Right ventricle myocardium inferior (tissue), 1 donor: ENCODE measurements around the gene SELENOW. TPM values are rescaled to one million over a fixed set of nuclear protein-coding genes. Genes with fewer than 3 reads are reported as not detected.
A peak's percentile ranks its signal among the peaks of the same experiment; 100 is the strongest.
"Not testable (repeated sequence)": the region's sequence is repeated elsewhere in the genome, so short reads cannot be mapped to it uniquely, and the experiment has no call there.

Experiments used
- ATAC-seq: fragments of 200-7000 bp; cut with Tn5 transposase; one replicate; pipeline ENCODE4 v1.9.1; 2020; ENCODE audit warnings: mild to moderate bottlenecking, moderate library complexity
- DNase-seq: peaks from one replicate; pipeline ENCODE4 v3.0.0; 2021; ENCODE audit errors: missing footprints
- intact Hi-C: fragments of 100-400 bp; cut with DNase I; formaldehyde crosslinking; loops from one replicate; pipeline ENCODE4 v1.11.0; 2022
- total RNA-seq: library from RNA; stranded (reverse); fragmentation: NEBNext Ultra II Directional; extraction: Animal tissue kit (Norgen Biotek cat#: 25700); gene quantifications from one replicate; pipeline ENCODE4 v1.2.1, GENCODE V29; 2021
- donor health status: DM: no; HTN: yes; CAD: no; lungs with severe emphysema.

SELENOW gene
- total RNA-seq, 1 donor from 2014 or later = 1,425 TPM

DNA sequence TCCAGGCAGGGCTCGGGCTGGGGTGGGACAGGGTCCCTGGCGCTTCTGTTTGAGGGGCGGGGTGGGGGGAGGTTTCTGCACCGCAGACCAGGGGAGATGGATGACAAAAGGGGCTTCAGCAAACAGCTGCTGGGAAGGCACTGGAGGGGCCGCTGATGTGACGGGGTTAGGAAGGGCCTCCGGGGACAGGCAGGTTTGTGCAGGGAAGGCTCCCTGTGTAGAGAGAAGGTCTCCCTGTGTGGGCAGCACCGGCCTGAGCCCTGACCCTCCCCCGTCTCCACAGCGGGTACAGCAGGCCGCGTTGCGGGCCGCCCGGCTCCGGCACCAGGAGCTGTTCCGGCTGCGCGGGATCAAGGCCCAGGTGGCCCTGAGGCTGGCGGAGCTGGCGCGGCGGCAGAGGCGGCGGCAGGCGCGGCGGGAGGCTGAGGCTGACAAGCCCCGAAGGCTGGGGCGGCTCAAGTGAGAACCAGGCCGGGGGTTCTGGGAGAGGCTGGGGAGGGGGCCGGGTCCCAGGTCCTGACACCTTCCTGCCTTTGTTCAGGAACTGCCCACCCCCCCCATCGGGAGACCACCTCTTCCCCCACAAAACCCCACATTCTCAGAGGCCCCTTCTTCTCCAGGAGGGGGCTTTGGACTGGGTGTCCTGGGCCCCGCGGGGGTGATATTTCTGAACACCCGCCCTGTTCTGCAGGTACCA, 23.3 kb upstream of the SELENOW start:
- peak; percentile 55 for DNase-seq
- no peak for ATAC-seq
- intact Hi-C loops = no loop called here

DNA sequence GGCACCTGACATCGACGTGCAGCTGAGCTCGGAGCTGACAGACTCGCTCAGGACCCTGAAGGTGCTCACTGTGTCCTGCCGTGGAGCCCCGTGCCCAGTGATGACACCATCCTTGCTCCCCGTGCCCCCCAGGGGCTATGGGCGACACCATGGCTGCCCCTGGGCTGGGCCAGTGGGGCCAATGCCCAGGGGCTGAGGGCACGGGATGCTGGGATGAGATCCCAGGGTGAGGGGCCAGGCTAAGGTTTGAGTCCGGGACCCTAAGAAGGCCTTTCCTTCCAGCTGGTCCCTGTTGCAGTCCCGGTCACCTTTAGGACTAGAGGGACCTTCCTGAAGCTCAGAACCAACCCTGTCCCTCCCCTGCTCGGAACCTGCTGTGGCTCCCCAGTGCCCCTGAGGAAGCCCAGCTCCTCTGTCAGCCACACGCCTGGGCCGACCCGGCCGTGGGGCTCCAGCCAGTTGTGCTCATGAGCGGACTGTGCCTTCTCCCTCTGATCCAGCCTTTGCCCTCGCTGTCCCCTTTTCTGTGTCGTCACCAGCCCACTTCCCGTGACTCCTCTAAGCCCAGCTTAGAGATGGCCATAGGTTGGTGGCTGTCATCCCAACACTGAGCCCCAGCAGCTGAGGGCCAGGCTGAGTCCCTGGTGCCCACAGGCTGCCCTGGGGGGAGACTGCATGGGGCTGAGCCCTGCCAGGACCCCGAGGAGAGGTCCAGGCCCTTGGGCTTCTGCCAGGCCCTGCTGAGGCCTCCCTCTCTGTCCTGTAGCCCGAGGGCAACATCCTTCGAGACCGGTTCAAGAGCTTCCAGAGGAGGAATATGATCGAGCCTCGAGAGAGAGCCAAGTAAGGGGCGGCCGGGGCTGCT, 22.5 kb upstream of the SELENOW start:
- ATAC-seq = no peak
- intact Hi-C loops = no loop called here
- peak; percentile 33 for DNase-seq

DNA sequence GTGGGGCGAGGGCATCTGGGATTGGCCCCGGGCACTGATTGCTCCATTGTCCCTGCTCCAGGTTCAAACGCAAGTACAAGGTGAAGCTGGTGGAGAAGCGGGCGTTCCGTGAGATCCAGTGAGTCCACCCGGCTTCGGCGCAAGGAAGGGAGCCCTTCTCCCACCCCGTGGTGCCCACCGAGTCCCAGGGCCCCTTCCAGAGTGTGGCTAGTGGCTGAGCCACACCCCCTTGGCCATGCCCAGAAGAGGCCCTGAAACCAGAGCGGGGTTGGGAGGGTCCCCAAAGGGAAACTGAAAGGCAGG, 21.9 kb upstream of the SELENOW start:
- intact Hi-C loops = no loop called here
- DNase-seq = peak; percentile 23
- no peak for ATAC-seq

DNA sequence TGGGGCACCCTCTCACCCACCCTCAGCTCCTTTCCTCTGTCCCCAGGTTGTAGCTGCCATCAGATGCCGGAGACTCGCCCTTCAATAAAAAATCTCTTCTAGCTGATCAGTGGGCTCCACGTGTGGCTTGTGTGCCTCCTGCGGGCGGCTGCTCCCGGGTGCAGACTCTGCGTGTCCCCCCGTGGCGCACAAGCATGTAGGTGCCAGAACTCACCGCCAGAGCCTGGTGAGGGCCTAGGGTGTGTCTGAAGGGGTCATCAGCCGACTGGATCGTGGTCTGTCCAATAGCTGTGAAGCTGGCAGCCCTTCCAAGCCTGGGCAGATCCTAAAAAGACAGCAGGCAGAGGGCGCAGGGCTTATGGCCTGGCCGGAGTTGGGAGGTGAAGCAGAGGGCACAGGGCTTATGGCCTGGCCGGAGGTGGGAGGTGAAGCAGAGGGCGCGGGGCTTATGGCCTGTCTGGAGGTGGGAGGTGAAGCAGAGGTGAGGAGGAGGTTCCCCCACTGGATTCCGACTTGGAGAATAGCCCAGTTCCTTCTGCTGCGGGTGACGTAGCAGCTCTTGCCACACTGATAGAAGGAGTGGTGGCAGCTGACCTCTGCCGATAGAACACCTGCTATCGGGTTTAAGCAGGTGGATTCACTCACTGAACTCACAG, 21.4 kb upstream of the SELENOW start:
- intact Hi-C loops = no loop called here
- DNase-seq = peak; percentile 45
- no peak for ATAC-seq

DNA sequence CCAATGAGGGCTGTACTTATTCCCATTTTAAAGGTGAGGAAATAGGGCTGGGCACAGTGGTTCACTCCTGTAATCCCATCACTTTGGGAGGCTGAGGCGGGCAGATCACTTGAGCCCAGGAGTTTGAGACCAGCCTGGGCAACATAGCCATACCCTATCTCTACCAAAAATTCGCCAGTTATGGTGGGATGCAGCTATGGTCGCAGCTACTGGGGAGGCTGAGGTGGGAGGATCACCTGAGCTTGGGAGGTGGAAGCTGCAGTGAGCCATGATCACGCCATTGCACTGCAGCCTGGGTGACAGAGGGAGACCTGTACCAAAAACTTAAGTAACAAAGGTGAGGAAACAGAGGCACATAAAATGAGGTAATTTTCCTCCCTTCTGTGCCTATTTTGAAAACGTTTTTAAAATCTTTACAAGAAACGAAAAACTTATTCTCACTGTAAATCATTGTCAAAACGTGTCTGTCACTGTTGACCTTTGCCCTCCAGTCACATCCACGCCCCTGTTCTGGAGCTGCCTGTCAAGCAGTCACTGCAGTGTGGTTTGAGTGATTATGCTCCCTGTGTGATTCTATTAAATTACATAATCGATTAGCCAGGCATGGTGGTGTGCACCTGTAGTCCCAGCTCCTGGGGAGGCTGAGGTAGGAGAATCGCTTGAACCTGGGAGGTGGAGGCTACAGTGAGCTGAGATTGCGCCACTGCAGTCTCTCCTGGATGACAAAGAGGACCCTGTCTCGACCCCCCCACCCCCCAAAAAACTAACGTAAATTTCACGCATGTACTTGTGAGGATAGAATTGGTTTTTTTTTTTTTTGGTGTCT, 20.7 kb upstream of the SELENOW start:
- intact Hi-C loops = no loop called here
- ATAC-seq = no peak
- DNase-seq = peak; percentile 27

DNA sequence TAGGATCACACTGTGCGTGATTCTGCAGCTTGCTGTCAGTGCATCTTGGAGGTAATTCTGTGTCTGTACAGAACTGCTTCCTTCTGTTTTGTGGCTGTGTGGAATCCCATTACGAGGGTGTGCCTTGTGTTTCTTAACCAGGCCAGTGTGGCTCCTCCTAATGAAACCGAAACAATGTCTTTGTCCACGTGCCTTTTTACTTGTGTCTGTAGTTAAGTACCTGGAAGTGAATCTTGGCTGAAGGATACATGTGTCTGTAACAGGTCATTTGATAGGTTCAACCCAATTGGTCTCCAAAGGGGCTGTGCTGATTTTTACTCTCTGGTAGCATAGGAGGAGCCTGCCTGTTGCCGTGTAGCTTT, 20.1 kb upstream of the SELENOW start:
- peak; percentile 17 for DNase-seq
- ATAC-seq = no peak
- intact Hi-C loops = no loop called here

DNA sequence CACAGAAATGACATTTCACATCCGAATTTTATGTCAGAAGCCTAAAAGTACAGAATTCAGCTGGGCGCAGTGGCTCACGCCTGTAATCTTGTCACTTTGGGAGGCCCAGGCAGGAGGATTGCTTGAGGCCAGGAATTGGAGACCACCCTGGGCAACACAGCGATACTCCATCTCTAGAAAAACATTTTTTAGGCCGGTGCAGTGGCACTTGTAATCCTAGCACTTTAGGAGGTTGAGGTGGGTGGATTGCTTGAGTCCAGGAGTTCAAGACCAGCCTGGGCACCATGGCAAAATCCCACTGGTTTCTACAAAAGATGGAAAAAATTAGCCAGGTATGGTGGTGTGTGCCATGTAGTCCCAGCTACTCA, 17.9 kb upstream of the SELENOW start:
- DNase-seq (peak; percentile 5), ATAC-seq (no peak)
- intact Hi-C loops = no loop called here

DNA sequence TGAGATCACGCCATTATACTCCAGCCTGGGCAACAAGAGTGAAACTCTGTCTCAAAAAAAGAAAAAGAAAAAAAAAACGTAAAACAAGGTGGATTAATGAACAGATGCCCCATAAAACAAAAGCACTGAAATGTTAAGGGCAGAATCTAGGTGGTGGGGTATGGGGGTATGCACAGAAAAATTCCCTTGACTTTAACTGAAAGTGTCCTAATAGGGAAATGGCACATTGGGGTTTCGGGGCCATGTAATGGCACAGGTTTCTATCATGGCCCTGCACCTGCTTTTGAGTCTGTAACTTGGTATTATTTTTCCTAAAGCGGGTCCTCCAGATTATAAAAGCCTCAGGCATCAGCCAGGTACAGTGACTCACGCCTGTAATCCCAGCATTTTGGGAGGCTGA, 16.9 kb upstream of the SELENOW start:
- intact Hi-C loops = no loop called here
- no peak for ATAC-seq
- DNase-seq = no peak

DNA sequence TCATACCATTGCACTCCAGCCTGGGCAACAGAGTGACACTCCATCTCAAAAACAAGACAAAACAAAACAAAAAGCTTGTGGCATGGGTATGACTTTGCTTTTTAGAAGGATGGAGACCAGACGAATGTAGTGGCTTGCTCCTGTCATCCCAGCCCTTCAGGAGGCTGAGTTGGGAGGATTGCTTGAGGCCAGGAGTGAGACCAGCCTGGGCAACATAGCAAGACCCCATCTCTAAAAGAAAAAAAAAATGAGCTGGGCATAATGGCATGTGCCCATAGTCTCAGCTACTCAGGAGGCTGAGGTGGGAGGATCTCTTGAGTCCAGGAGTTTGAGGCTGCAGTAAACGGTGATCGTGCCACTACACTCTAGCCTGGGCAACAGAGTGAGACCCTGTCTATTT, 16.4 kb upstream of the SELENOW start:
- DNase-seq = peak; percentile 41
- ATAC-seq = no peak
- intact Hi-C loops = no loop called here

DNA sequence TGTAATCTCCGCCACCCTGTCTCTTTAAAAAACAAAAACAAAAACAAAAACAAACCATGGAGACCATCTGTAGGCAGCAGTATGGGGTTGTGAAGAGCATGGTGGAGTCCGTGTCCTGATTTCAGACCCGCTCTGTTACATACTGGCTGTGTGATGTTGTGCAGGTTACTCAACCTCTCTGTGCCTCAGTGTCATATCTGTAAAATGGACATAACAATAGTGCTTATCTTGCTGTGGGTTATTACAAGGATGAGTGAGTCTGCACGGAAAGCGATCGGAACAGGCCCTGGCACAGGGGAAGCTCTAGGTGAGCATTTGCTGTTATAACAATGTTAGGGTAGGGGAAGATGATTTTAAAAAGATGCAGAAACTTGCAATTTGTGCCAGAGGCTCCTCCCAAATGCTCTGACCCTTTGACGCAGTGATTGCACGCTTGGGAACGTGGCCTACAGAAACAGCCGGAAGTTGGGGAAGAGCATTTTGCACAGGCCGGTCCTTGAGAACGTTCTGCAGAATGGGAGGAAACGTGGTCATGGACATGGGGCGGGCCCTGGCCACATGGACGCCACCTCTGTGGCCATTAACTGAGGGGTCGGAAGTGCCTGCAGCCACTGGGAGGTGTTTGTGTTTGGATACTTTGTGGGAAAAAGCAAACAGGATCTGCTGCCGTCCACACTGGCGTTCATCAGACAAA, 15.7 kb upstream of the SELENOW start:
- ATAC-seq = peak; percentile 40
- peak; percentile 63 for DNase-seq
- intact Hi-C loops = no loop called here

DNA sequence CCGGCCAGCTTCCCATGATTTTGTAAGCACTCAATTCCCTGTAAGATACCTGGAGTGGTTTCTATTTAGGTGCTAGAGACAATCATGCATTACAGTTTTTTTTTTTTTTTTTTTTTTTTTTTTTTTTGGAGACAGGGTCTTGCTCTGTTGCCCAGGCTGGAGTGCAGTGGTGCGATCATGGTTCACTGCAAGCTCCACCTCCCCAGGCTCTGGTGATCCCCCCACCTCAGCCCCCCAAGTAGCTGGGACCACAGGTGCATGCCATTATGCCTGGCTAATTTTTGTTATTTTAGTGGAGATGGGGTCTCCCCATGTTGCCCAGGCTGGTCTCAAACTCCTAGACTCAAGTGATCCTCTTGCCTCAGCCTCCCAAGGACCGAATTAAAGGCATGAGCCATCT, 13.8 kb upstream of the SELENOW start:
- ATAC-seq, intact Hi-C loops: not testable (repeated sequence)
- peak; percentile 46 for DNase-seq

DNA sequence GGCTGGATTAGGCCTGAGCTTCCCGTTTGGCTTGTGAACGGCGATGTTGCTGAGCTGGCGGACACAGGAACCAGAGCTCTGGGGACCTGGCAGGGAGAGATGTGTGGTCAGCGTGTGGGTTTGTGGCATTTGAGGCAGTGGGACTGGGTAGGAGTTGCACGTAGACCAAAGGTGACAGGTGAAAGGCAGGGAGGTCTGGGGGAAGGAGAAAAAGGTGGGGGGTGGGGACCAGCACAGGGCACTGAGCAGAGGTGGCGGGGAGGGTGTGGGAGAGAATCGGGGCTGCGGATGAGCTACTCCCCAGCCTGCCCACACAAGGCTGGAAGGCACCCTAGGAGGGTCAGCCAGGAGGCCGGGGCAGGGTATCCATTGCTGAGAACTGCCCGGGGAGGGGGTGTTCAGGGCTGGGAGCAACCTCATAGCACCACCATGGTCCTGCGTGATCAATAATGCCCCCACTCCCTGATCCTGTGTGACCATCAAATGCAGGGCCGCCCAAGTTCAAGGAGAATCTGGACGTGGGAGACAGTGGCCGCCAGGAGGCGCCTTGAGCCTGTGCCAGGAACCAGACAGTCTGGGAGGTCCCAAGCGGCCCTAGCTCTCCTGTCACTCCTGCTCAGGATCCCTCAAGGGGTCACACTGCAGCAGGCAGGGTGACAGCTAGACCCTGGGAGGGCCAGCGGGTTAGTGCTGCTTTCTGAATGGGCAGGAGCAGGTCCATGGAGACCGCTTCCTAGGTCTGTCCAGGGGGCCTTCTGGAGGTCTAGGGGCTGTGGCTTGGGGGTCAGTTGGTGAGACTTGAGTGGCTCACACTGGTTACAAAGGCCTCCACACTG, 12.8 kb upstream of the SELENOW start:
- intact Hi-C loops = loop anchor here (1.0 kb wide), 1 partner anchor 23 kb away; no protein-coding TSS in a partner anchor
- peak; percentile 75 for ATAC-seq
- peak; percentile 66 for DNase-seq

DNA sequence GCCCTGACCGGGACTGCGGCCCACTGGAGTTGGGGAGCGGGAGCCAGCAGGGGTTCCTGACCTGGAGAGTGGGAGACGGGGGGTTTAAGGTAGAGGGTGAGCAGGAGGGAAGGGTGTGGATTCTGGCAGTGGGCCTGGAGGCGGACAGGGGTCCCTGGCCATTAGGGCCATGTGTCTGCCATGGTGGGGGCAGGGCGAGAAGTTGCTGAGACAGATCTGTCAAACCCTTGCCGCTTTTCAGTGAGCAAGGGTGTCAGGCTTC, 12.2 kb upstream of the SELENOW start:
- DNase-seq (peak; percentile 55), ATAC-seq (no peak)
- intact Hi-C loops = loop anchor here (1.0 kb wide), 1 partner anchor 22 kb away; no protein-coding TSS in a partner anchor

DNA sequence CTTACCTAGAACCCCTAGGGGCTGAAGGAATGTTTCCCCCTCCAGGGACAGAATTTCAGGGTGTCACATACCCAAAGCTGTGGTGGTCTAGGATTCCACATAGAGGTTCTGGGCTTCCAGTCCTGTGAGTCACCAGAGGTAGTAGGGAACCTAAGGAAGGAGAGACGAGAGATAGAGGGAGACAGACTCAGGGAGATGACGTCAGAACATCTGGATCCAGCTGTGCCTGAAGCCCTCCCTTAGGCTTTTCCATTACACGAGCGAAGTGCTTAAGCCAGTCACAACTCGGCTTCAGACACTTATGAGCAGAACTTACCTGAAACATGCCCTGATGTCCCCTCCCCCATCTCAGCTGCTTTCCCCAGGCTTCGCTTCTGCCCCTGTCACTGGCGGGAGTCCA, 11.8 kb upstream of the SELENOW start:
- no peak for ATAC-seq
- intact Hi-C loops = loop anchor here (1.0 kb wide), 1 partner anchor 22 kb away; no protein-coding TSS in a partner anchor

DNA sequence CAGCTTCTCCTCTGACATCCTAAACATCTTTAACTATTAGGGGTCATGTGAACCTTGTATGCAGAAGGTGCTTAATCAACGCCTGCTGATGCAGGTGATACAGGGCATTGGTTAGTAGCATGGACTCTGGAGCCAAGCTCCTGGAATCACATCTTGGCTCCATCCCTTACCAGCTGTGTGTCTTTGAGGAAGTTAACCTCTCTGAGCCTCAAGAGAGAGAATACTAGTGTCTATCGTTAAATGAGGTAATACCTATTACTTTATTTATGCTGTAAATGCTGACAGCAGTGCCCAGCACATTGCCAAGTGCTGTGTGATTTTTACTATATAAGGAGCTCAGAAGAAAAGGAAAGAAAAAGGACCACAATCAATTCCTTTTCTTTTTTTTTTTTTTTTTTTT, 11.2 kb upstream of the SELENOW start:
- peak; percentile 6 for DNase-seq
- intact Hi-C loops = no loop called here
- ATAC-seq = no peak

More for the DNA sequence above, 11.8 kb upstream of the SELENOW start:
- DNase-seq = peak; percentile 20

DNA sequence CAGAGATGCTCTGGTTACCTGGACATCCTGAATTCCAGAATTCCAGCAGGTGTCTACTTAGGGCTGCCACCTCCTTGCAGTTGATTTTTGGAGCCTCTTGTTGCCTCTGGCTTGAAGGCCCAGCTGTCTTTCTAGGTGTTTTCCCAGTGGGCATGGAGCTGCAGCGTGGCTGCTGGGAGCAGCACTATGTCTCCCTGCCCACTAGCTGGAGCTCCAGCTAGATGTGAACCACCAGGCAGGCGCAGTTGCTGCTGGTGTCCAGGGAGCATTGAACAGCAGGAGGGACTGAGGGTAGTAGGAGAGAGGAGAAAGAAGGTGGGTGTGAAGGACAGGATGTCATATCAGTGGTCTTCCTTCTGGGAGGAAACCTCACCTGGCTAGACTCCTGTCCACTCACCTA, 9.9 kb upstream of the SELENOW start:
- DNase-seq (peak; percentile 4), ATAC-seq (no peak)
- intact Hi-C loops = no loop called here

DNA sequence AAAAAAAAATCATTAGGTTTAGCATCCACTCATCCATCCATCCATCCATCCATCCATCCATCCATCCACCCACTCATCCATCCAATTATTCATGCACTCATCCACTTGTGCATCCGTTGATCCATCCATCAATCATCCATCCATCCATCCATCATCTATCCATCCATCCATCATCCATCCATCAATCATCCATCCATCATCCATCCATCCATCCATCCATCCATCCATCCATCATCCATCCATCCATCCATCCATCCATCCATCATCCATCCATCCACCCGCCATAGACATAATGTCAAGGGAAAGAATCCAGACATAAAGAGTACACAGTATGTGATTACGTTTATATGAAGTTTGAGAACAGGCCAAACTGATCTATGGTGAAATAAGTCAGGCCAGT, 9.0 kb upstream of the SELENOW start:
- intact Hi-C loops = no loop called here
- ATAC-seq (no peak), DNase-seq (no peak)

DNA sequence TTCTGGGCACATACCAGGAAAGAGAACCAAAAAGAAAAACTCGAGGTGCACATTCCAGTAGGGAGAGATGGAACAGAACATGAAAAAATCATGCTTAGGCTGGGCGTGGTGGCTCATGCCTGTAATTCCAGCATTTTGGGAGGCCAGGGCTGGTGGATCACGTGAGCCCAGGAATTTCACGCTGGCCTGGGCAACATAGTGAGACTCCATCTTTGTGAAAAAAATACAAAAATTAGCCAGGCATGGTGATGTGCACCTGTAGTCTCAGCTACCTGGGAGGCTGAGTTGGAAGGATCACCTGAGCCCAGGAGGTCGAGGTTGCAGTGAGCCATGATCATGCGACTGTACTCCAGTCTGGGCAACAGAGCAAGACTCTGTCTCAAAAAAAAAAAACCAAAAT, 7.2 kb upstream of the SELENOW start:
- ATAC-seq, intact Hi-C loops: not testable (repeated sequence)
- peak; percentile 4 for DNase-seq
